GM18909 (cell line): Measurements from ENCODE around the gene VSX1.

Experiments
- ATAC-seq: cut with Tn5 transposase; IDR thresholded peaks from one replicate; pipeline ENCODE4 v1.9.1; 2021; ENCODE audit warnings: mild to moderate bottlenecking; ENCODE audit not compliant: unreplicated experiment, poor library complexity

Gene VSX1

GRCh38 chr20:25055711-25056495, 26.0 kb downstream of the VSX1 start:
- no peak for ATAC-seq

GRCh38 chr20:25054995-25055629, 26.8 kb downstream of the VSX1 start:
- ATAC-seq, result no peak

- ATAC-seq, result peak; percentile 31
Measured at GRCh38 chr20:25054096-25054820, 27.7 kb downstream of the VSX1 start.

GRCh38 chr20:25053255-25054031, 28.5 kb downstream of the VSX1 start:
- ATAC-seq, result no peak

GRCh38 chr20:25052255-25053194, 29.4 kb downstream of the VSX1 start:
- ATAC-seq, result no peak

- ATAC-seq, result no peak
Measured at GRCh38 chr20:25051386-25052155, 30.4 kb downstream of the VSX1 start.

GRCh38 chr20:25050501-25051350, 31.2 kb downstream of the VSX1 start:
- no peak for ATAC-seq

GRCh38 chr20:25050082-25050481, 31.9 kb downstream of the VSX1 start:
- ATAC-seq, result no peak

GRCh38 chr20:25049261-25050060, 32.5 kb downstream of the VSX1 start:
- ATAC-seq, result no peak

- no peak for ATAC-seq
Measured at GRCh38 chr20:25048519-25048952, 33.4 kb downstream of the VSX1 start.

GRCh38 chr20:25047766-25048165, 34.2 kb downstream of the VSX1 start:
- ATAC-seq, result no peak

- no peak for ATAC-seq
Measured at GRCh38 chr20:25046736-25047666, 34.9 kb downstream of the VSX1 start.

GRCh38 chr20:25046181-25046641, 35.7 kb downstream of the VSX1 start:
- ATAC-seq, result no peak

GRCh38 chr20:25045343-25045712, 36.6 kb downstream of the VSX1 start:
- ATAC-seq, result no peak

- ATAC-seq, result no peak
Measured at GRCh38 chr20:25044660-25045342, 37.1 kb downstream of the VSX1 start.

- no peak for ATAC-seq
Measured at GRCh38 chr20:25044261-25044560, 37.7 kb downstream of the VSX1 start.
